GM19452 (cell line): ENCODE measurements around the gene LDHAL6B.

Experiments used
- ATAC-seq: cut with Tn5 transposase; IDR thresholded peaks from one replicate; pipeline ENCODE4 v1.9.1; 2021; ENCODE audit not compliant: unreplicated experiment

LDHAL6B gene

DNA sequence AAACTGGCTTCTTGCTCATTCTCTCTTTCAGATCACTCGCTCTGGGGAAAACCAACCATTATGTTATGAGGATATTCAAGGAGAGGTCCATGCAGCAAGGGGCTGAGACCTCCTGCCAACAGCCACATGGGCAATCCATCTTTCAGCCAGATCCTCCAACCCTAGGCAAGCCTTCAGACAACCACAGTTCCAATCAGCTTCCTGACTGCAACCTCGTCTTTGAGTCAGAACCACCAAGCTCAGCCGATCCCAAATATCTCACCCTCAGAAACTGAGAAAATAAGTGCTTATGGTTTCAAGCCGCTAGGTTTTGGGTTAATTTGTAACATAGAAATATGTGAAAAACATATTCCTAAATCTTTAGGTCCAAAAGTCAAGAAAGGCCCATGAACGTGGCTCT, 10.3 kb downstream of the LDHAL6B start:
- no peak for ATAC-seq

DNA sequence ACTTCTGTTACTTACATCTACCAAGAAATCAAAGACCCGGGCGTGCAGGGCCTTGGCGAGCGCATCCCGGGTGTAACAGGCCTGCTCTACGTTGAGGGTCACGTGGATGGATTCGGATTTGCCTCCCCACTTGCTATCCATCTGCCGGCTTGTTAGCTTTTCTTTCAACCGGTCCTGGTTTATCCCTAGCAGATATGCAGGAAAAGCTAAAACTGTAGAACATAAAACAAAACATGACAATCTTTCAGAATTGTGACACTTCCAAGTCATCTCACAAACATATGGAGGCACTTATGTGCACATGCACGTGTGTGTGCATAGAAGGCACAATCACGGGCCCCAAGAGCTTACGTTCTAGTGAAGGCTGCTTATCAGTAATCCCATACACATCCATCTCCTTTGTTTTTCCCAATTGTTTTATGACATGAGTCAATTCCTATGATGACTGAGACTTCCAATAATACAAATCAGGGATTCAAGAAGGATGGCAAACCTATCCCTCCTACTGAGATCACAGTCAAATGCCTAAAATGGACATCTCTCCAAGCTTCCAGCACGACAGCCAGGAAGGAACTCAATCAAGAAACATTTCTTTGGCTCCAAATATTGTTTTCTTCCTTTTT, 11.3 kb downstream of the LDHAL6B start:
- no peak for ATAC-seq

DNA sequence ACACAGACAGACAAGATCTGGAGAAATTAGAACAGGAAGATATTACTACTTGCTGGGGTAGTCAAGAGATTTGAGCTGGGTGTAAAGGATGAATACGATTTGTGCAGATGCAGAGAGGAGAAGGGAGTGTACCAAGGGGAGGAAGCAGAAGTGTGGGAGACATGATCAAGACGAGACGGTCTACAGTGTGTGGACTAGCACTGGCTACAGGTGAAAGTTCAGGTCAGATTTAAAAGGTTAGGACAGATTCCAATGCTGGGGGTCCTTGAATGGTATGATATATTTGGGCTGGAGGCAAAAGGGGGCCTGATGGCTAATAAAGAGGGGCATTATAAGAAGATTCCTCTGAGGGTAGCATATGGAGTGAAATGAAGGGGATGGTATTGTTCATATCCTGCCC, 12.1 kb downstream of the LDHAL6B start:
- no peak for ATAC-seq

DNA sequence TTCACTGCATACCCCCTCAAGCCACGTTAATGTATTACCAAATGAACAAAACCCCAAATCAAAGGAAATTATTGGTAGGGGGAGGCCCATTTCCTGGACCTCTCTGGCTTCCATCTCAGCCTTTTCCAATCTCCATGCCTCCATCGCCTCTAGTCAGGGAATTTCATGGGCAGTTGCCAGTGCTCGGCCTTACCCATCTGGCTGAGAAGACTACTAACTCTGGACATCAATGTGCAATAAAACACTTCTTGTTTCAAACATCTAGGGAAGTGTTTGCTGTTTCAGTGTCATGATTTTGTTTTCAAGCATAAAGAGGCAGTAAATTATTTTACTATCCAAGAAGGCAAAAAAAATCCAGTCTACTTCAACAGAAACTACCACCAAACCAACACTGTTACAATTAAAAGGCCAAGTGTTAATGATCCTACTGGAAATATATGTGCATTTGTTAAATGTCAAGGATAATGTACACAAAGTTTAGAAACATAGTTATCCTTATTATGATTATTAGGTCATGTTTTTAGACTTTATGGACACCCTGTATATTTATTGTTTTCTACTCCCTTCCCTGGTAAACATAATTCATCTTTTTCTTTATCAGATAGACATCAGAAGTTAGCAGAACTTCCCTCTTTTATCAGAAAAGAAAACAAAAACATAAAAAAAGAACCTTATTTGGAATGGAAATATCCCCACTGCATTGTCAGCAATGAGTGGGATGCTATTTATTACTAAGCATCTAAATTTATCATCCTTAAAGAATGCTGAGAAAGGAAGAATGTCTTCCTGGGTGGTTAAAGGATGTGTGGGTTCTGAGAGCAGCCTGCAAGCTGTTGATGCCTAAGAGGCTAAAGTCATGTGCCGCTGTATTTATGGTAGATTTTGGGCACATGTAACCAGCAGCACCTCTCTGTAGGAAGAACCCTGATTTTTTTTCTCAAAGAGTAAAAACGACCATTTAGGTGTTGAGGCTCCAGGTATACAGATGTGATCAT, 15.2 kb downstream of the LDHAL6B start:
- ATAC-seq = no peak

DNA sequence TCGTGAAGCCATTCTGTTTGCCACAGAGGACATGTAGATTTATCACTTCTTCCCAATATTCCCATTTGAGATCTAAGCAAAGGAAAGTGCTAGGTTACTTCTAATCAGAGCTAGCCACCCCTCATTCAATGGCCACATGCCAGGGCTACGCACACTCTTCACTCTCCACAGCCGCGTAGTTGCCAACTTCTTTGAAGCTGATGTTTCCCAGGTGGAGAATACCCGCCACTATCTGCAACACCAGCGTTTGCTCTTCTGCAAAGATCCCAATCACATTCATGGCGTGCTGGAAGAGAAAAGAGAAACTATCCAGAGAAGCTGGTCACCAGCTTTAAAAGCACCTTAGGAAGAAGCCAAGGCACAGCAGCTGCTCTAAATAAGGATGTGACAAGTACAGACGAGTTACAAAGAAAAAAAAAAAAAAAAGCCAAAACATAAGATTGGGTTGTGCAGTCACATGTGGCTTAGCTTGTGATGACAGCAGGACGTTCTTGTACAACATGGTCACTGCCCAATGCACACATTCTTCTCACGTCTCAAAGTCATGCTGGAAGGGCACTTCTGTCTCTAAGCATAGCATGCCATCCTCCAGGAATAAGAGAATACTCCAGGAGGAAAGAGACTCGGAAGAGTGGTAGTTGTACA, 16.4 kb downstream of the LDHAL6B start:
- ATAC-seq = no peak

DNA sequence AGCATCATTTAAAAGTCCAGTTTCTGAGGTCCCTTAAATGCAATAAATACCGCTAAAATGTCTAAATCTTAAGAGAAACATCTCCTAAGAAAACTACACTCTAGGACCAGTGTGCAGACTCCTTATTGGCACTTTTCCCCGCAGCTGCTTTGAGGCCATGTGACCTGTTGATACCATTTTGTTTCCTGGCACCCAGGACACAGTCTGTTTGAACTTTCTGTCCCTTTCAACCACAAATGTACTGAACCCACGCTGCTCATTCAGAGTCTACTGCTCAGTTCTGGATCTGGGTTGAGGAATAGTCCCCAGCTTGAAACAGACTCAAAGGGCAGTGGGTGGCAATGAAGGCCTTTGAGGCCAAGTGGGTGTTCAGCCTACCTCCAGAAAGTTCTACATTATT, 17.1 kb downstream of the LDHAL6B start:
- ATAC-seq = no peak

DNA sequence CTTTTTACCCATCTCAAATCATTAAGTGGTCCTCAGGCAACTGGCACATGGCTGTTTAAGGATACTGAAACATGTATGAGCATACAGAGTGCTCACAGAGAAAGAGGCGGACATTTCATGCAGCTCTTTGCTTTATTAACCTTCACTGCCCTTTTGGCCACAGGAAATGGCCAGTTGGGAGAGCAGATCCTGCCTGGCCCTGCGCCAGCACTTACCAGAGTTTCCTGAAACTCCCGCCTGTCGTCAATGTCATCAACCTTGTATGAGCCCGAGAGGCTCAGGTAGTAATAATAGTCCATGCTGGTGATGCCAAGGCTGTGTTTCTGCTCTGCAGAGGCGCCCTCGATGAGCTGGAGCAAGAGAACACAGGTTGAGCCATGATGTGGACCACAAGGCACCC, 17.8 kb downstream of the LDHAL6B start:
- no peak for ATAC-seq

DNA sequence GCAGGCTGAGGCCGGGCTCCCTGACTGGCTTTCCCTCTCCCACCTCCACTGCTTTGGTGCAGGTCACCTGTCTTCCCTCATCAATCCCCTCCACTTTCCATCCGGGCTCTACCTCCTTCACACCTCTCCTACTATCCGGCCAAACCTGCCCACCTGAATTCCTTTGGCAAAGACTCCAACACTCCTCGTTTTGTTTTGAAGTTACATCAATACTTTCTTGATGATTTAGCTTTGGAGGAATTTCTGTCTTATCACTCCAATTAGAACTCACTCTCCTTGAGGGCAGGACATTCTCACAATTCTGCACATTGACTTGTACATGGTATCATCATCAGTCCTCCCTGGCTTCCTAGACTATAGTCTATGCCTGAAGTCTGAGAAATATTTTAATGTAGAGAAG, 20.4 kb downstream of the LDHAL6B start:
- ATAC-seq = no peak

DNA sequence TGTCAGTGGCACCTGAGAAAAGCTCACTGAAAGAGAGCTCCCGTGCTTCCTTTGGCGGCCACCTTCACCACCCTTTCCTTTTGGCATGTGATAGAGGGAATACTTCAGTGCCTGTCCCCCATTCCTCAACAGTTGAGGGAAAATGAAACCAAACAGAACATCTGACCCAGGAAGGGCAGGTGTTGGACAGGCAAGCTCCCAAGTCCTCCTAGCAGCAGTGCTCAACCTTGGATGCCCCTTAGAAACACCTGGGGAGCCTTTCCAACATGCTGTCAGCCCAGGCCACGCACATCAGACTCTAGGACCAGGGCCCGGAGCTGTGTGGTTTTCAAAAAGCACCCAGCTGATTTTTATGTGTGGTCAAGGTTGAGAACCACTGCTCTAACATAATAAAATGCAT, 22.4 kb downstream of the LDHAL6B start:
- no peak for ATAC-seq

DNA sequence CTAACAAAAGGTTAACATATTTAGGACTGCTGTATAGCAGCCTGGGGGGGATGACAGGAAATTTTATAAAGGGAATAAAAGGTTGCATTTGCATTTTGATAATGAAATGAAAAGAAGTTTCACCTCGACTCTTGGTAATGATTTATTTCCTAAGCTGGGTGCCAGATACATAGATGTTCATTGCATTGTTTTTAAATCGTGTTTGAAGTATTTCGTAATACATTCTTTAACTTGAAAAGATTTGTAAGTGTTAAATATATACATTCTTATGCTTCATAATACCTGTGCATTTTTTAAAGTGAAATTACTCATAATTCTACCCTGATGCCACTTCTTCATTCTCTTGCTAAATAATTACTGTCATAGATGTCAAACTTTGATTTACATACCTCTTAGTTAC, 22.8 kb downstream of the LDHAL6B start:
- ATAC-seq = no peak

DNA sequence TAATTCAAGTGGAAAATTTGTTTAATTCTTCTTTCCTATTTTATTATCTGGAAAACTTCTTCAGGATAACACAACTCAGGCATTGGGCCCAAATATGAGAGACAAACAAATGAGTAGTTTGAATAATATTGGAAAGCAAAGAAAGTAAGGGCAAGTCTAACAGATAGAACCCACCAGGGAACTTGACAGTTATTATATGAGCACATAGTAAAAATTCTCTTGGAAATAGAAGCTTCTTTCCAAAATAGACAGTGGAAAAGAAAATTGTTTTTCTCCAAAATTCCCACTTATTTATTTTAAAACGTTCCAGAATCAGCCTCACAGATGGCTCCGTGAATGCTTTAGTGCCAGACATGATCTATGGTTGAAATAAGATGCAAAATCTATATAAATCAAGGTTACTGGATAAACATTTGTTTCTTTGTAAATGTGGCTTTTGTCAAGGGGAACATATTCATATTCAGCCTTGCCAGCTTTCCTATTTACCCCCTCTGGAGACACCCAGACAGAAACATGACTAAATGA, 23.9 kb downstream of the LDHAL6B start:
- ATAC-seq = no peak

DNA sequence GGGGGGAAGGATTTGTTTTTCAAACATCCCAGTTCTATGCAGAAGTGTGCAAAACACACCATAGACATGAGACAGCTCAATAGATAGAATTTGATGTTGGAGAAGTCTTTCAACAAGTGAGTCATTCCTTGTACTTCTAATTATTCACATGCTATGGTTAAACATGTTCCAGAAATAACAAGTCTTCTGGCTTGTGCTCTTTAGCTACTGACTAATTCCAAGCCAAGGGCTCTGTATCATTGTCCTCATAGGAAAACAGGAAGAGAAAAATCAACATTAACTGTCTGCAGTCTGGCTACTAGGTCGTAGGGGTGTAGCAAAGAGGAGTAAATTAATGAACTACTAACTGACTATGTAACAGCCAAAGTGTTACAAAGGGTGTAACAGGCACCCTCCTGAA, 25.8 kb downstream of the LDHAL6B start:
- ATAC-seq = no peak

DNA sequence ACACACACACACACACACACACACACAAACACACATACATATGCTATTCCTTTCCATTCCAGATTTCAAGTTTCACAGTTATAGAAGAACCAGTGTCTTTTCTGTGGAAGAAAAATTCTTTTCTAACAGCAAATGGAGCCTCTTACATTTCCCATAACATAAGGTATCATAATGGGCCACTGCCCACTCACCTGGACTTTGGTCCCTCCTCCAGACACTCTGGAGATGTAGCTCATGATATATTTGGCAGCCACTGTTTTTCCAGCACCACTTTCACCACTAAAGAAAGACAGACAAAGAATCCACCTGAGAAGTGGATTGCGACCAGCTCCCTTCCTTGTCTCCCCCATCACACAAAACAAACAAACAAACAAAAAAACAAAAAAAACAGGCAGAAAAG, 29.8 kb downstream of the LDHAL6B start:
- no peak for ATAC-seq

DNA sequence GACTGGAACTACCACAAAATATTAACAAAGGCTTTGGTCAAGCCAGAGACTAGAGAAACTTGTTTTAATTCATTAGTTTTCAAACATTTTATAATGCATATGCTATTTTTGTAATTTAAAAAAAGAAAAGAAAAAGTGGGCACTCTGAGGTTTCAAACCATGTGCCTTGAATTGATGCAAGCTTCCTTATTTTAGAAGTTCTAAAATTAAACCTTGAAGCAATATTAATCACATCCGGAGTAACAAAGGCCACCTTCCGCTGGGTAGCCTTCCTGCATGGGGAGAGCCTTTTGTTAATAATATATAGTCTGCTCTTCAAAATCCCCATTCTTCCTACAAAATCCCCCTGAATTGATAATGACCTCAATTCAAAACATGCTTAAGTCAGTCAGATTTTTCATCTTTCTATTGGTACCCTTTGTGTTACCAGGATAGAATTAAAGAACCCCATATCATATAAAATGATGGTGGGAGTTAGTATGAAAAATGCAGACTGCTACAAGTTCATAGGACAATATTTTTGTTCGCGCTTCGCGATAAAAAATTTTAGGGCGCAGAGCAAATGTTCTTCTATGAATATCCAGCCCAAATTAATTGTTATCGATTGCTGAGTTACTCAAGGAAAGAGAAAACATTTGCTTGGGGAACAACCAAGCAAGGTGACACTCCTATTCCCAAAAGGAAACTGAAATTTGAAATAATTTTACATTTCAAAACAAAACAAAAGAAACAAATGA, 30.6 kb downstream of the LDHAL6B start:
- peak; percentile 65 for ATAC-seq

DNA sequence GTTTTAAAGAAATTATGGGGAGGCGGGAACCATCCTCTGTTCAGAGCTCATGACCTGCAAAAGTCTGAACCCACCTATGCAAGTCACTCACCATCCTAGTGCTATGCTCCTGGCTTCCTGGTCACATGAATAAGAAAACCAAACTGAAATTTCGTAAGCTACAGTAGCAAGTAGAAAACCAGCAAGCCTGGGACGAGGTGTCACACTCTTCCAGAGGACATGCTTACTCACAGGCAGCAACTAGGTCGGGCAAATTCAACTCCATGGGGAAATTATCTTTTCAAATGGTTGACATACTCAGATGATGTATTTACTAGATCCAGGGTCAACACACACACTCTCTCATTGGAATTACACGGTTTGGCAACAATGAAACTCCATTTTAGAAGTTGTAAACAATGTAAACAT, 31.3 kb downstream of the LDHAL6B start:
- ATAC-seq = peak; percentile 58

DNA sequence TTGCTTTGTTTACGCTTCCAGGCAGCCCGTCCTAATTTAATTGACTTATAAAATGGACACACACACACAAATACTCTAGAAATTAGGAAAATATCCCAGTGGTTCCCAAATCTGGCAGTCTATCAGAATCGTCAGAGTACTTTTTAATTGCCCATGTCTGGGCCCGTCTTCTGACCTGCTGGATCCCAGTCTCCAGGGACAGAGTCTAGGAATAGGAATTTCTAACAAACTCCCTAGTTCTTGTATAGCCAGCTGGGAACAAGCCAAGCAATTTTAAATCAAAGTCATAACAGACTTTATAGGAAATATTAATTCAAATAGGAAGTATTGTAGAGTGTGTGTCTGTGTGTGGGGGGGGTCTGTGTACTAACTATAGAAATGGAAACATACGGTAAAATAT, 33.4 kb downstream of the LDHAL6B start:
- no peak for ATAC-seq

DNA sequence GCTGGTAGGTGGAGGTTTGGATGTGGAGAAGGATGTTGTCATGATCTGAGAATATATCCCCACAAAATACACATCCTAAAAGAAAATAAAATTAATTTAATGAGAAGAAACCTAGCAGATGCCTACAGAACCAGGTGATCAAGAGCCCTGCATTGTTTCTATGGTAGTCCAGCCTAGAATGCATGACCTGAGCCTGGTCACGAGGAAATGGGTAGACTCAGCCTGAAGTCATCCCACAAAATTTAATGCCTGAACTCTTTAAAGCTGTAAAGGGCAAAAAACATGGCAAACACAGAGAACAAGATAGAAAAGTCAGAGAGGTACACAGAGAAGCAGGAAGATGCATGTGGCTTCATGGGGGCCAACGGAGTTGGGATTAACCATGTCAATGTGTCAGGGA, 36.0 kb downstream of the LDHAL6B start:
- ATAC-seq = no peak

DNA sequence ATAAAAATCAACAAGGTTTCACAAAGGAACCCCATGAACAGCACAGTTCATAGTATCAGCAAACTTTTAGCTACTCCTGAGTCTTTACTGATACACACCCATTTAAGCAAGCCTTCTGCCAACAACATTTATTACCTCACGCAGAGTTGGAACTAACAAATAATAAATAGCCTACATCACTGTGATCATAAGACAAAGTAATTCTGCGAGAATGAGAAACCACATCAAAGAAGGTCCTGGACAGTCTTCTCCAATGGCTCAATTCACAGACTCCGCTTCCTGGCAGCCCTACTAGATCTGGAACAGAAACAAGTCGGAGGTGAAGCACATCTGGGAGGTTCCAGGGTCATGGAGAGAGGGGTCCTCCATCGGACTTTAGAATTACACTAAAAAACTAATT, 37.0 kb downstream of the LDHAL6B start:
- ATAC-seq = no peak

DNA sequence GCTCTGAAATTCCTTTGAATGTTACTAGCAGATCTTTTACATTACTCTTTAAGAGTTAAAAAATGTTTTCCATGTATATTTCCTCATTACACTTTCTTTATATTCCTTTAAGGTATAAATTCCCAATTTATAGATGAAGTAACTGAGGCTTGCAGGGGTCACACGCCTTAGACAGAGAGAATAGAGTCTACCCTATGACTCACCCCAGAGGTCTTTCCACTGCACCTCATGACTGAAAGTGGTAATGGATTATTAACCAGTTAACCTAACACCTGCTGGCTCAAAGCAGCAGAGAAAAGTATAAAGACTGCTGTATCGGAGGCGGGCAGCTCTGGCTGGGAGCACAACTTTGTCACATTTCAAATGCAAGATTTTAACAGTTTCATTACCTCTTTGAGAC, 37.7 kb downstream of the LDHAL6B start:
- peak; percentile 90 for ATAC-seq

DNA sequence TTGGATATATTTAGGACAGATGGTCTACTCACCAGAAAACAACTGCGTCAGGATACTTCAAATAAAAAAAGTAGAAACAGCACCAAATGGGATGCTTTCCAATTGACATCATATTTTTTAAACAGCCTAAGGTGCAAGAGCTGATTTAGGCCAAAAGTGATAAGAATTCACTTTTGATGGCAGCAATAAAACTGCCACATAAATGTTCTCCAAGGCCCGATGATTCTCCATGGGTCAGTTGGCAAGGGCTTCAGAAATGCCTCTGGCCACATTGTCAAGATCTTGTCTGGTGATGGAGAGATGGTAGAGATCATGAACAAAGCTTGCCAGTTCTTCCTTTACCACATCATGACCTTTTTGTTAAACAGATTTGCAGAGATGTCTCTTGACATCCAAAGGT, 38.9 kb downstream of the LDHAL6B start:
- ATAC-seq = no peak

DNA sequence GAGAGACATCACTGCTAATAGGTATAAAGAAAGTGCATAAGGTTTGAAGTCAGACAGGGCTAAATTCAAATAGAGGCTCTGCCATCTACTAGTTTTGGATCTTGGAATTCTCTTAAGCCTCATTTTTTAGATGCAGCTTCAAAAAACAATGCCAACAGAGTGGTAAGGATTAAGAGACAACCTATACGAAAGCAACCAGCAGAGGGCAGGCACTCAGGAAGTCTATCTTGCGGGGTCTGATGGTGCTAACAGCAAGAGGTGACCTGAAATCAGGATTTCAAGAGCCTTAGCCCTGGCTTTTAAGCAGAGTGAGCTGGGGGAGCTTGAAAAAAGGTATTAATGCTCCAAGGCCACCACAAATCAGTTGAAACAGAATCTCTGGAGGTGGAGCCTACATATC, 40.7 kb downstream of the LDHAL6B start:
- ATAC-seq = no peak
